HS-5 (cell line): ENCODE measurements around the gene RUFY1.
A peak's percentile ranks its signal among the peaks of the same experiment; 100 is the strongest.
"Not testable (repeated sequence)": the region's sequence is repeated elsewhere in the genome, so short reads cannot be mapped to it uniquely, and the experiment has no call there.

Source experiments
- DNase-seq: peaks from one replicate; pipeline ENCODE4 v3.0.0-alpha.2; 2012; ENCODE audit warnings: low read depth

Gene RUFY1

GRCh38 chr5:179621551-179622214 is 71.3 kb downstream of the RUFY1 start:
- no peak for DNase-seq

DNA sequence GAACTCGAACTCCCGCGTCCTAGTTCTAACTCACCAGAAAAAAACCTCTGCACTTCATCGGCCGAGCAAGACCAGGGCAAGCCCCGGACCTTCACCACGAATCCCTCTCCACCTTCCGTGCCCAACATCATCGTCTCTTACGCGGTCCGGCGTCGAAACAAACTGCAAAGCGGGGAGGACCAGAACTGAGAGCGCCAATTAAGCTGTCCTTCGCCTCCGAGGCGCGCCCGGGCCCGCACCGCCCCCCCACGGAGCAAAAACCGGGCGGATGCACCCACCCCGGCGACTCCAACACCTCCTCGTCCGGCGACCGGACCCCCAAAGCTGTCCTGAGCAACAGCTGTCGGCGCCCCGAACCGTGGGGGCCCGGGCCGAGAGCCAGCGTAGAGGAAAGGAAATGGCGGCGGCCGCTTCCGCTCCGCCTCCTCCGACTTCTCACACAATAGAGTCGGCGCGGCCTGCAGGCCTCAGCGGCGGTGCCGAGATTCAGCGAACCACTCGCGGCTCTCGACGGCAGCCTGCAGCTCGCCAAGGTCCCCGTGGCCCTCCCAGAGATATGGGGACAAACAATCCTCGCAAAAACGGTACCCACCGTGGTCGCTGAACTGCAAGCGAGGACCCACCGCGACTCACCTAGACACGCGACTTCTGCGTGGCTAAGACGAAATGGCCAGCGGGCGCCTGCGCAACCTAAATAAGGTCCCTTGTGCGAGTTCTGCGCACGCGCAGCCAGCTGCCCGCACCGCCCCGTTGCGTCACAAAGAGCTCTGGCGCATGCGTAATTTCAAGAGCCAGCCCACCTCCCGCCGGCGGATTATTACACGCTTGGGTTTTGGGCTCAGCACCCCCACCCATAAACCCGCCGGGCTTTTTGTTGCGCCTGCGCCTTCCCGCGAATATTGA is 72.9 kb downstream of the RUFY1 start, which contains the start of gene HNRNPH1:
Gene HNRNPH1, minus strand, starts transcription at position 669 of the 903 bp plus-strand sequence. Its CDS starts 538 bp downstream, at position 131.
- DNase-seq, result peak; percentile 97

- peak; percentile 79 for DNase-seq
Observed at GRCh38 chr5:179623906-179624741, 73.8 kb downstream of the RUFY1 start.

DNA sequence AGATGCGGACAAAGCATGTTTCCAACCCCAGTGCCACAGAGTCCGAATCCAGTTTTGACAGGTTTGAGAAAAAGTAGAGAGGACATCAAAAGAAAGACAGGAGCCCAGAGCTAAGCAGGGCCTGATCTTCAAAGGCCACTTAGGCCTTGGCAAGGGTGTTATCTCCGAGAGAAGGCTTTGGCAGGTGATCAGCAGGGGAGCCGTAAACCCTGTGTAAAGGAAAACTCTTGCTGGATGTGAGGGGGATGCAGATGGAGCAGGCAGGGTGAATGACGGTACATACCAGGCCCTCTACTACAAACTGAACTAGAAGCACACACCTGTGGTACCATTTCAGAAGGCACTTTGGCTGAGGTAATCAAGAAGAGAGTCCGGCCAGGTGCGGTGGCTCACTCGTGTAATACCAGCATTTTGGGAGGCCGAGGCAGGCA is 74.5 kb downstream of the RUFY1 start:
- DNase-seq, result no peak

GRCh38 chr5:179633501-179634369 is 83.4 kb downstream of the RUFY1 start:
- DNase-seq, result not testable (repeated sequence)

GRCh38 chr5:179634370-179635172 is 84.2 kb downstream of the RUFY1 start:
- DNase-seq, result not testable (repeated sequence)

- DNase-seq, result not testable (repeated sequence)
Observed at GRCh38 chr5:179639296-179639695, 88.9 kb downstream of the RUFY1 start.

DNA sequence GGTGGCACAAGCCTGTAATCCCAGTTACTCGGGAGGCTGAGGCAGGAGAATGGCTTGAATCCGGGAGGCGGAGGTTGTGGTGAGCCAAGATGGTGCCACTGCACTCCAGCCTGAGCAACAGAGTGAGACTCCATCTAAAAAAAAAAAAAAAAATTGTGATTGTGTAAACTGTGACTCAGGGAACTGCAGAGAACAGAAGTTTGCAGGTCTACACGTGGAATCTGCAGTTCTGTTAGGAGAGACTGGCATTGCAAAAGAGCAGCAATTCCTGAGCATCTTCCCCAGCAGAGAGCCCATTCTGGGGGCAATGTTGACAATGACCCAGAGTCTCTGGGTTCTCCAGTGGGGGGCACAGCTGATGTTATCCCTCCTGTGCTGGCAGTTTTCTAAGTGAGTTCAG is 91.4 kb downstream of the RUFY1 start:
- not testable (repeated sequence) for DNase-seq

GRCh38 chr5:179642626-179643025 is 92.3 kb downstream of the RUFY1 start:
- not testable (repeated sequence) for DNase-seq

DNA sequence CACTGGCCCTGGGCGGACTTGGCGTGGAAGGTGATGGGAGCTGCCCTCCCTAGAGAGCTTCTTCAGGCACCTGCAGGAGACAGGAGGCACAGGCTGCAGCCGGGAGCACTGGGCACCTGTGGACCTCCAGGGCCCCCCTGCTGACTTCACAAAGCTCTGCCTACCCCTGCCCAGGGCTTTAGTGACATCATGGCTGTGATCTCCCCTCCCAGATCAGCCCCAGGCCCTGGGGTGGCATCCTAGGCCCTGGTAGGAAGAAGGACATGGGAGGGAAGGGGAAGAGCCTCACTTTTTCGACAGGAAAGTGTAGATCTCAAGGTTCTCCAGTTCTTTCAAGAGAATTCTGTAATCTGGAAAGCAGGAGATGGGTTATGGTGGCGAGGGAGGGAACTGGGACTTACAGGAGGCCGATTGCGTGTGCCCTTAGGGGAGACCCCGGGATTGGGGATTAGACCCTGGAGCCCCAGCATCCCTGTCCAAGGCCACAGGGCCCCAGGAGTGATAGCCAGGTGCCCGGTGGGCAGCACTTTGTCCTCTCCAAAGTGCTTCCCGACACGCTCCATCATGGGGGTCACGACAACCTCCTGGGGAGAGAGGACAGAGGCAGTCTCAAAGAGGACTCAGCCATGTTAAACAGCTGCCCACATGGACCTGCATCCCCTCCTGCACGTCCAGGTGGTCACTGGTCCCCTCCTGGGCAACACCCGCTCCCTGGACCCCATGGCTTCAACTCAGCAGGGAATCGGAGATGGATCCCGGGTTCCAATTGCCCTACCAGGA is 93.0 kb downstream of the RUFY1 start:
- DNase-seq, result not testable (repeated sequence)

- DNase-seq, result not testable (repeated sequence)
Observed at GRCh38 chr5:179644766-179645165, 94.4 kb downstream of the RUFY1 start.

DNA sequence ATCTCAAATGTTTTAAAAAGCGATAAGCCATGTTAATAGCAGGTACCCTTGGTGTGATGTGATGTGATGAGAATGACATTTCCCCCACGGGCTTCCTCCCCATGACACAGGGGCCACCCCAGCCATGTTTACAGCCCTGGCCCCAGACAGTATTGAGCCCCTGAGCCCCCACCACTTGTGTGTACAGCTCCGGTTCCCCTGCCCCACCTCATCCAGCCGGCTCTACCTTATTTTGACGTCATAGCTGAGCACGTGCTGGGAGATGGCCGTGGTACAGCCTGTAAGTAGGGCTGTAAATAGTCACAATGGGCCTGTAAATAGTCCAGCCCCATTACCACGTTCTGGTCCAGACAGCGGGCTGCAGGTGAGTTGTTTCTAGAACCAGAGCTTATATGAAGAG is 98.1 kb downstream of the RUFY1 start:
- no peak for DNase-seq

DNA sequence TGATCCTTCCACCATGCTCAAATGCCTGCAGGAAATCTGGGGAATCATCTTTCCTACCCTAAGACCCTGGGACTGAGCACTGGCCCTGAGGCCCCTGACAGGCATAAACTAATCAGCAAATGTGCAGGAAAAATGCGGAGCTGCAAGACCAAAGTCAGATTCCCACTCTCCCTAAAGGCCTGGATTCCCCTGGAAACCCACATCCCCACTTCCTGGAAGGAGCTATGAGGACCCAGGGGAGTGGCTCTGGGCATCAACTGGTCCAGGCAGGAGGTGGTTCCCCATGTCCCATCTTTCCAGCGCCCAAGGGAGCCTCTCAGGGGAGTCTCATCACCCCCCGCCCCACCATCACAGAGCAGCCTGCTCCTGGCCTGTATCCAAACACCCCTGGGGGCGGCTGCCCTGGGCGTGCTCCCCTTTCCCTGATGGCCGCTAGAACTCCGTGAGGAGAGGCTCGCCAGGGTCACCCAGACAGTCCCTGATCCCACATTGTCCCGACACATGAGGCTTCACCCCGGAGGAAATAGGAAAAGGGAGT is 98.9 kb downstream of the RUFY1 start:
- not testable (repeated sequence) for DNase-seq

DNA sequence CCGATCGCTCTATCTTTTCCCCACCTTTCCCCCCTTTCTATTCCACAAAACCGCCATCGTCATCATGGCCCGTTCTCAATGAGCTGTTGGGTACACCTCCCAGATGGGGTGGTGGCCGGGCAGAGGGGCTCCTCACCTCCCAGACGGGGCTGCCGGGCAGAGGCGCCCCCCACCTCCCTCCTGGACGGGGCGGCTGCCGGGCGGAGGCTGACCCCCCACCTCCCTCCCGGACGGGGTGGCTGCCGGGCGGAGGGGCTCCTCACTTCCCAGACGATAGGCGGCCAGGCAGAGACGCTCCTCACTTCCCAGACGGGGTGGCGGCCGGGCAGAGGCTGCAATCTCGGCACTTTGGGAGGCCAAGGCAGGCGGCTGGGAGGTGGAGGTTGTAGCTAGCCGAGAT is 99.9 kb downstream of the RUFY1 start:
- DNase-seq, result not testable (repeated sequence)

DNA sequence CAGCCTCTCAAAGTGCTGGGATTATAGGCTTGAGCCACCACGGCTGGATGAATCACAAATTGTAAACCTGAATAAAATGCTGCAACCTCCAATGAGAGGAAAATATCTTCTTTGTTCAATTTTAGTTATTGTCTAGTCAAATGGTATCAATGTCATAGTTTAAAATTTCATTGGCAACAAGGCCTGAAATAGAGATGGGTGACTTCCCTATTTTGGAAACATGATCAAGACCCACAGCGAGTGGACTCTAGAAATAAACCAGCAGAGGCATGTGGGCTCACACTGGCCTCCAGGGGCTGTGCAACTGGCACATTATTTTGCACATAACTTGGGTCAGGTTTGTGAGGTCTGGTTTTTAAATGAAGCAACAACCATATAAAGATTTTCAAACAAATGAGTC is 102.8 kb downstream of the RUFY1 start:
- DNase-seq, result not testable (repeated sequence)

- not testable (repeated sequence) for DNase-seq
Observed at GRCh38 chr5:179657302-179658178, 107.2 kb downstream of the RUFY1 start.

DNA sequence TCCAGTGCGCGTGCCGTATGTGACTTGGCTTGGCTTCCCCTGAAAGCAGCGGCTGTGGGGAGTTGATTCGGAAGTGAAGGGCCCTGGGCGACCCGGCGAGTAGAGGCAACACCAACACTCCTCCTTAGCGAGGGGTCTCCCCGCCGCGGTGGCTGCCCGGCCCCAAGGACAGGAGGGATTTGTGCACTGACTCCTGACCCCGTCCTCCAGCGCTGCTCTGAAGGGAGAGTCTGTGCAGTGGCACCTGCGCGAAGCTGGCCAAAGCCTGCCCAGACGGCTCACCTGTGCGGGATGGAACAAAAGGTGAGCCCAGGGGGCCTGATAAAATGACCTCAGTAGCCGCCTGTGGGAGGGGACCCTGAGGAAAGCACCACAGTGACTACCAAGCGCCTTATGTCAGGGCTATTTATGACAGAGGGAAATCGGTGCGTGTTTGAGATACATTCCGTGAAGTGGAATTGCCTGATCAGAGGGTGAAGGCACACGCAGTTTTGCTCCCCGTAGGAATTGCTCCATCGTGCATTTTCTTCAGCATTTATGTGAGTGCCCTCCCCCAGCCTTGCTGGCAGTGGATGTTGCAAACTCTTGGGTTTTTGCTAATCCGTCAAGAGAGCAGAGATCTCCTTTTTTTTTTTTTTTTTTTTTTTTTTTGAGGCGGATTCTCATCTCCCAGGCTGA is 108.0 kb downstream of the RUFY1 start:
- DNase-seq, result not testable (repeated sequence)
